ENCODE data around the gene PHF20. TPM values are rescaled to one million over a fixed set of nuclear protein-coding genes. Genes with fewer than 3 reads are reported as not detected.

Gene PHF20
- total and polyA plus RNA-seq, 2 of the 13 experiments (the other 11 are each of a cell fraction or from before 2014, with no cell fraction given): 22.8 to 34.1 TPM

GRCh38 chr20:35954200-35954906 is 182.5 kb downstream of the PHF20 start, which contains the start of gene SCAND1 (continued):
- TF ChIP-seq PRDM10 (CRISPR knock-in tag; IDR thresholded peaks at IDR 0.05; ENCODE audit: low read depth) (peak; percentile 88; the same call in 1 of the 2 replicates), ZNF414 (CRISPR knock-in tag; IDR thresholded peaks at IDR 0.05) (peak; percentile 100), ZGPAT (CRISPR knock-in tag; IDR thresholded peaks at IDR 0.05) (peak; percentile 100), NFE2L1 (CRISPR knock-in tag; IDR thresholded peaks at IDR 0.05; ENCODE audit: borderline replicate concordance) (no peak), ZFP62 (CRISPR knock-in tag; IDR thresholded peaks at IDR 0.05) (0 out of 2 replicates have a peak, but pooled peaks have one; percentile 49), ZFP82 (CRISPR knock-in tag; IDR thresholded peaks at IDR 0.05; ENCODE audit: borderline replicate concordance) (no peak), ISL2 (CRISPR knock-in tag; IDR thresholded peaks at IDR 0.05) (peak; percentile 86), FOXC1 (CRISPR knock-in tag; IDR thresholded peaks at IDR 0.05; ENCODE audit: borderline replicate concordance) (peak; percentile 92), KDM5B (CRISPR knock-in tag; IDR thresholded peaks at IDR 0.05; ENCODE audit: borderline replicate concordance) (peak; percentile 99), SMAD9 (CRISPR knock-in tag; IDR thresholded peaks at IDR 0.05) (peak; percentile 82; the same call in 1 of the 2 replicates), NPAS2 (CRISPR knock-in tag; IDR thresholded peaks at IDR 0.05; ENCODE audit: borderline replicate concordance) (no peak), E2F1 (CRISPR knock-in tag; IDR thresholded peaks at IDR 0.05) (peak; percentile 94), PBX2 (CRISPR knock-in tag; IDR thresholded peaks at IDR 0.05) (0 out of 2 replicates have a peak, but pooled peaks have one; percentile 2), SYNCRIP (IDR thresholded peaks at IDR 0.05; ENCODE audit: insufficient read depth, low read depth, low read length) (no peak), HDAC1 (CRISPR knock-in tag; IDR thresholded peaks at IDR 0.05) (peak; percentile 93), ZNF350 (CRISPR knock-in tag; IDR thresholded peaks at IDR 0.05; ENCODE audit: borderline replicate concordance, low read depth) (peak; percentile 100), ZNF709 (CRISPR knock-in tag; IDR thresholded peaks at IDR 0.05) (peak; percentile 85), ZNF564 (CRISPR knock-in tag; IDR thresholded peaks at IDR 0.05) (peak; percentile 96), ZNF234 (CRISPR knock-in tag; conservative IDR thresholded peaks at IDR 0.05) (peak; percentile 19; the same call in 1 of the 2 replicates), KDM1A (CRISPR knock-in tag; IDR thresholded peaks at IDR 0.05) (peak; percentile 67; the same call in 1 of the 2 replicates), SP1 (IDR thresholded peaks at IDR 0.05) (no peak), SP1 (CRISPR knock-in tag; IDR thresholded peaks at IDR 0.05) (peak; percentile 91; the same call in 1 of the 2 replicates)
